GM21390 (cell line): ENCODE measurements around the gene TRIM46.
A peak's percentile ranks its signal among the peaks of the same experiment; 100 is the strongest.
"Not testable (repeated sequence)": the region's sequence is repeated elsewhere in the genome, so short reads cannot be mapped to it uniquely, and the experiment has no call there.

Source experiments
- ATAC-seq: cut with Tn5 transposase; IDR thresholded peaks from one replicate; pipeline ENCODE4 v1.9.1; 2021; ENCODE audit not compliant: unreplicated experiment

The TRIM46 gene

GRCh38 chr1:155185783-155186066, 12.1 kb downstream of the TRIM46 start:
- no peak for ATAC-seq

- ATAC-seq = no peak
Observed at GRCh38 chr1:155186067-155186793, 12.6 kb downstream of the TRIM46 start.

GRCh38 chr1:155186794-155187455, 13.3 kb downstream of the TRIM46 start:
- ATAC-seq = no peak

DNA sequence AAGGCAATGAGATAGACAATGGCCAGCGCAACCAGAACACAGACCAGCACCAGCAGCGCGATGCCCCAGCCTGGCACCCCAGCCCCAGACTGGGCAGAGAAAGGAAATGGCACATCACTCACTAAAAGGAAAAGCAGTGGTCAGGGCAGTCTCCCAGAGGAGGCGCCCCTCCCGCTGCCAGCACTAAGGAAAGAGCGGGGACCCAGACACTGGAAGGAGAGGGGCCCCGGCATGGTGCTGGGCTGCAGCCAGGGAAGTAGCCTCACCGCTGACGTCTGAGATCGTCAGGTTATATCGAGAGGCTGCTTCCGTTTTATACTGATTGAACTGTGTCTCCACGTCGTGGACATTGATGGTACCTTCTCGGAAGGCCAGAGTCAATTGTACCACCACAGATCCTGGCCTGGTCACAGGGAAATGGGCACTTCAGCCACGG, 13.8 kb downstream of the TRIM46 start:
- no peak for ATAC-seq

DNA sequence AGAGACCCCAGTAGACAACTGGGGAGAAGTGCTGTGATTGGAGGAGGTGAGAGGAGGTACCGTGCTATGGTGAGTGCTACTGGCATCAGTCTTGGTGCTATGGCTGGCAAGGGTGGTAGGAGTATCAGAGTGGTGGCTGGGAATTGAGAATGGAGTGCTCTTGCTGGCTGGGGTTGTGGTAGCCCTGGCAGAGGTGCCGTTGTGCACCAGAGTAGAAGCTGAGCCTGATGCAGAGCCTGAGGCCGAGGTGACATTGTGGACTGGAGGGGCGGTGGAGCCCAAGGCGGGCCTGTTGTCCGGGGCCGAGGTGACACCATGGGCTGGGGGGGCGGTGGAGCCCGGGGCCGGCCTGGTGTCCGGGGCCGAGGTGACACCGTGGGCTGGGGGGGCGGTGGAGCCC, 14.6 kb downstream of the TRIM46 start:
- ATAC-seq = no peak

DNA sequence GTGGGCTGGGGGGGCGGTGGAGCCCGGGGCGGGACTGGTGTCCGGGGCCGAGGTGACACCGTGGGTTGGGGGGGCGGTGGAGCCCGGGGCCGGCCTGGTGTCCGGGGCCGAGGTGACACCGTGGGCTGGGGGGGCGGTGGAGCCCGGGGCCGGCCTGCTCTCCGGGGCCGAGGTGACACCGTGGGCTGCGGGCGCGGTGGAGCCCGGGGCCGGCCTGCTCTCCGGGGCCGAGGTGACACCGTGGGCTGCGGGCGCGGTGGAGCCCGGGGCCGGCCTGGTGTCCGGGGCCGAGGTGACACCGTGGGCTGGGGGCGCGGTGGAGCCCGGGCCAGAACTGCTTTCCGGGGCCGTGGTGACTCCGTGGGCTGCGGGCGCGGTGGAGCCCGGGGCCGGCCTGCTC, 16.3 kb downstream of the TRIM46 start:
- not testable (repeated sequence) for ATAC-seq

- no peak for ATAC-seq
Observed at GRCh38 chr1:155191904-155192303, 18.3 kb downstream of the TRIM46 start.

GRCh38 chr1:155192346-155193274, 19.0 kb downstream of the TRIM46 start:
- no peak for ATAC-seq

DNA sequence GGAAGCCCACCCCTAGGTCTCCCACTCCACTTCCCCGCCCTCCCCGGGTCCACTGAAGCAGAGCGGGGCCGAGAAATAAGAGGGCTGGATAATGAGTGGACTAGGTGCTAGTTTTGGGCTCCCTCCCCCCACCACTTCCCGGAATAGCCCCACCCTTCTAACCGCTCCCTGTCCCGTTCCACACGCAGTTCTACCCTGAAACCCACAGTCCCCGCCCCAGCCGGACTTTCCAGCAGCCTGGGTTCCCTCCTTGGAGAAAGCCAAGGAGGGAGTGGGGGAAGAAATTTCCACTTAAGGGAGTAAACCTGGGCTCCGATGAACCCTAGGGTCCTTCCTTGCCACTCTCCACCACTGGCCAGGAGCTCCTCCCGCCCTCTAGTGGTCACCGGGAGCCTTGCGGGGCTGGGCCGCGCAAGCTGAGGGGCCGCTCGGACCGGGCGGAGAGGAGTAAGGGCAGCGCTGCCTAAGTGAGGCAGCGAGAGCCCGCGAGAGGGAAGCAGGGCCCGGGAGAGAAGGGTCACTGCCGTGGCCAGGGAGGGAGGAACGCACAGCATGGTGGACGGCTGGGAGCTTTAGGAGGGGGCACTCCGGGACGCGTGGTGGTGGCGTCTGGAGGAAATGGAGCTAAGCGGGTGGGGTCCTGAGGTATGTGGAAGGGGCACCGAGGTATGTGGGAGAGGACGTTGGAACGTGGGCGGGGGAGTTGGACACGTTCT, 19.8 kb downstream of the TRIM46 start:
- peak; percentile 67 for ATAC-seq

GRCh38 chr1:155193991-155194240, 20.3 kb downstream of the TRIM46 start:
- ATAC-seq = not testable (repeated sequence)

DNA sequence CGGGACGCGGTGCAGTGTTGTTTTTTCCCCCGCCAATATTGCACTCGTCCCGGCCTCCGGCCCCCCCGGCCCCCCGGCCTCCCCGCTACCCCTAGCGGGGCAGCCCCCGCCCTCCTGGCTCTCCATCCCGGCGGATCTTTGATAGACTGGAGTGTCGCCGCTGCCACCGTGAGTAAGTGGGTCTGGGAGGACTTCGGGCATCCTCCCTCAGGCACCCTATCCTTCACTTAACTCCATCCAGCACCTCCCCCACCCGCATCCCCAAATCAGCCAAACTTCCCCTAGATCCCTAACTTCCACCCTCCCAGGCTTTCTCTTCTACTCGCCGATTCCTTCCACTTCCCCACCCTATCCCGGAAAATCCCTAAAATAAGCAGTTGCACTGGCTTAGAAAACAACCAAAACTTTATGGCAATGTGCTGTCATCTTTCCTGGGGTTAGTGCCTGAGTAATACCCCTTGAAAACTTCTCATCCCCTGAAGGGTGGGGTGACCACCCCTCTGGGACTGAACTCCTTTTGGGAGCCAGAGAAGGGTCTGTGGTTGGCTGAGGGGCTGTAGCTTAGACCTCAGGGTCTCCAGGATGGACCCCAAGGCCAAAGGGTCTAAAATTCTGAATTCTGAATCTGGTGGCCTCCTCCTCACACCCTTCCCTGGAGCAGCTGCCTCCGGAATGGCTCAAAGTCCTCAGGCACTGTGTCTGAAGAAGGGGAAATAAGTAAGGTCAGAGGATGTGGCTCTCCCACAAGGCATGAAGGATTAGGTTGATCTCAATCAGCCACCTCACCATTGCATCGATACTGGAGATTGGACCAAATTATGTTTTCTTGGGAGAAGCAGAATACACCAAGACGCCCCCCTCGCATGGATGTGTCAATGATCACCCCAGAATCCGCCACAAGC, 21.8 kb downstream of the TRIM46 start:
- no peak for ATAC-seq

DNA sequence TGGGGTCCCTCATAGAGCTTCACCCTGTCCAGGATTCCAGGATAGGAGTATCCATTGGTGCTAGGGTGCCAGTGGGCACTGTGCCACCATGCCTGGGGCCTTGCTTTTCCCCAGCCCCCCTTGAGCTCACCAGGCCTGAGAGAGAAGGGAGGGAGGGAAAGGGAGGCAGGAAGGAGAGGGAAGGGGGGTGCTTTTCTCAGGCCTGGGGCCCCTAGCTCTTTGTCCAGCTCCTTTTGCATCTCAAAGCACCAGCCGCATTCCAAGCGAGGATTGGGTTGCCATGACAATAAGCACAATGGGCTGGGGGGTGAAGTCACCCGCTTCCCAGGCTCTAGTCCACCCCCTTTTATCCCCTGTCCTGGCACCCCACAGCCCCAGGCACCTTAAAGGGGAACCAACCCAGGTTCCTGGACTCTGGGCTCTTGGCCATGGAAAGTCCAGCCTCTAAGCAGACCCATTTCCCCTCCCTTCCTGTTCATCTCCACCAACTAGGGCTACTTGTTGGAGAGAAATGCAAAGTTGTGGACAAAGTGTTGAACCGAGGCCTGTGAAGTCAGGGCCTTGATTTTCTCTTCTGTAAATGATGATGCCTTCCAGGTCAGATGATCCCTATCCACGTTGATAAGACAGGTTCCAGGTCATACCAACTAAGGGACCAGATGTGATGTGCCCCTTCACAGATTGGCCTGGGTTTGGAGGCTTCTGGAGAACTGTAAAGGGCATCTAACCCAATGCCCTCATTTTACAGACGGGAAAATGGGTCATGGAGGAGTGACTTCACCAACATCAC, 22.6 kb downstream of the TRIM46 start:
- no peak for ATAC-seq

GRCh38 chr1:155196893-155197638, 23.4 kb downstream of the TRIM46 start:
- no peak for ATAC-seq

GRCh38 chr1:155197901-155198546, 24.4 kb downstream of the TRIM46 start:
- ATAC-seq = no peak

GRCh38 chr1:155198547-155198906, 24.9 kb downstream of the TRIM46 start:
- ATAC-seq = no peak

DNA sequence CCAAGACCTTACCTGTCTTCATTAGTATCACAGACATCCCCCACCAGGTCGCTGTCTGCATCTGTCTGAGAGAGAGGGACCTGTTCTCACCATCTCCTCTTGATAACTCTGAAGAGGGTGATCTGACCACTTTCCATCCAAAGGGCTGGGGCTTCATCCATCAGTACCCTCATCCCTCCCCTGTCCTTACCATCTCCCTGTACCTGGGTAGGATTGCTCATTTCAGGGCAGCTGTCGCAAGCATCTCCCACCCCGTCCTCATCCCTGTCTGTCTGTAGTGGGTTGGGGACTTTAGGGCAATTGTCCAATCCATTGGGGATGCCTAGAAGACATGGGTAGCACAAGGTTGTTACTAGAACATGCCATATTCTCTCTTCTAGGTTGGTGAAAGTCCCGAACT, 26.1 kb downstream of the TRIM46 start:
- ATAC-seq = no peak

DNA sequence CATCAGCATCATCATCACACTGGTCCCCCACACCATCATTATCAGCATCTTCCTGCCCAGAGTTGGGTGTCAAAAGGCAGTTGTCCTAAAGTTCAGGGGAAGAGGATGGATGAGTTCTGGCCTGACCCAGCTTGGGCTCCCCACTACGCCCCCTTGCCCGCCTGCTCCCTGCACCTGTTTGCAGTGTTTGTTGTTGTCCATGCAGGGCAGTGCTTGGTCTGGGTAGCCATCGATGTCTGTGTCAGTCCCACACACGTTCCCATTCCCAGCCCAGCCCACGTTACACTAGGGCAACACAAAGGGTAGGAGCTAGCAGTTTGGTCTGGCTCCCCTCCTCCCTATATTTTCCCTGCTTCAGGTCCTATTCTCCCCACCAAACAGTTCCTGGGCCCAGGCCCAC, 27.3 kb downstream of the TRIM46 start:
- no peak for ATAC-seq

DNA sequence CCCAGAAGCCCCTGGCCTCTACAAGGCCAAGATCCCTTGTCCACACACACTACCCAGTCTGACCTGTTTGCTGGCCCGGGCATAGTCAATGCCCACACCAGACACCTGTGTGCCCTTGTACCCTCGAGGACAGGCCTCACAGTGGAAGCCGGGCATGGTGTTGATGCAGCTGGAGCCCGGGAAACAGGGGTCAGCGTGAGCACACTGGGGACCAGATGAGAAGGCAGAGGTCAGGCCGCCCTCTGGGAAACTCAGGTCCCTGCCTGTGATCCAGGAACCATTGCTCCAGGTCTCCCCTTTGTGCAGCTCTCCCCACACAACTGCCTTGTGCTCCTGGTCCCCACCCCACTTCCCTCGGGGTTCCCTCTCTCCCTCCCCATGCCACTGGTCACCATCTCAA, 28.5 kb downstream of the TRIM46 start:
- no peak for ATAC-seq
